ENCODE data around the gene MAPKAPK2.

DNA sequence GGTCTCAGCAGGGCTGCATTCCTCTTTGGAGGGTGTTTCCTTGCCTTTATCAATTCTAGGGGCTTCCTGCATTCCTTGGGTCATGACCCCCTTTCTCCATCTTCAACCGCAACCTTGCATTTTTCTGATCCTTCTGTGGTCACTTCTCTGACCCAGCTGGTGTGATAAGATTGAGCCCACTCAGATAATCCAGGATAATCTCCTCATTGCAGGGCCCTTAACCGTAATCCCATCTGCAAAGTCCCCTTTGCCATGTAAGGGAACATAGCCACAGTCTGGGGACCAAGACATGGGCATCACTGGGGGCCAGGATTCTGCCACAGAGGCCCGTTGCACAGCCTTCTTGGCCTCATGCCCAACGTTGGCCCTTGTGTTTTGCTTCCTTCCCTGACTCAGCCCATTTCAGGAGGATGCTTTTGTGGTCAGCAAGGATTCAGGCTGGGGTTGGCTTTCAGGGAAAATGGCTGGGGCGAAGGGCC lies 50.9 kb downstream of the MAPKAPK2 start:
- TF ChIP-seq, protein P1, sequence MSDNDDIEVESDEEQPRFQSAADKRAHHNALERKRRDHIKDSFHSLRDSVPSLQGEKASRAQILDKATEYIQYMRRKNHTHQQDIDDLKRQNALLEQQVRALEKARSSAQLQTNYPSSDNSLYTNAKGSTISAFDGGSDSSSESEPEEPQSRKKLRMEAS (IDR thresholded peaks at IDR 0.05), result no peak
- no peak for TF ChIP-seq EP300 (IDR thresholded peaks at IDR 0.05; ENCODE audit: borderline replicate concordance)
